Omental fat pad (tissue), 4 donors: ENCODE results near the gene RAB44. TPM values are rescaled to one million over a fixed set of nuclear protein-coding genes. Genes with fewer than 3 reads are reported as not detected.

Experiments used
- ATAC-seq: fragments of 150-250 bp; one replicate; pipeline ENCODE4 v1.9.1; 2016; ENCODE audit warnings: mild to moderate bottlenecking, moderate library complexity; ENCODE audit not compliant: low FRiP score
- DNase-seq: peaks from one replicate; pipeline ENCODE4 v3.0.0-alpha.2; 2019; ENCODE audit warnings: low spot score
- total RNA-seq, 4 donors: library from RNA; depleted of rRNA; stranded (reverse); fragments of >200 nt; gene quantifications; one replicate each; pipeline ENCODE4 v1.1.0, GENCODE V29; 2016
- TF ChIP-seq, protein P1 (sequence below), 3 donors: fragments of 450-650 bp; IDR thresholded peaks; one replicate each; pipeline ENCODE4 v1.5.1; 2016 to 2017; ENCODE audit warnings: antibody characterized with exemption in 3 of 3, mild to moderate bottlenecking in 3 of 3, moderate library complexity in 2 of 3

The RAB44 gene
- total RNA-seq, 4 donors from 2014 or later: 0.19 to 2.4 (median 0.43) TPM

DNA sequence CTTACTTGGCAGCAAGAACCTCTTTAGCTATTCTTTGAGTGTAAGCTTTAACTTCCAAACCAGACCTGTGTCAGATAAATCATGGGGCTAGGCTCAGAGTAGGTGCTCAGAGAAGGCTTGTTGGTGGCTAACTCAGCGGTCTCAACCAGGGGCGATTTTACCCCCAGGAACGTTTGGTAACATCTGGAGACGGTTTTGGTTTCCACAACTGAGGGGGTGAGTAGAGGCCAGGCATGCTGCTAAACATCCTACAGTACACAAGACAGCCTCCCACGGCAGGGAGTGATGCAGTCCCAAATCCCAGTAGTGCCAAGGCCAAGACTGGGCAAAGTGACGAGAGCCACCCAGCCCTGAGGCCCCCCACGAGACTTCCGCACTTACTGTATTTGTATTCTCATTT, 59.2 kb downstream of the RAB44 start:
- TF ChIP-seq, protein P1, sequence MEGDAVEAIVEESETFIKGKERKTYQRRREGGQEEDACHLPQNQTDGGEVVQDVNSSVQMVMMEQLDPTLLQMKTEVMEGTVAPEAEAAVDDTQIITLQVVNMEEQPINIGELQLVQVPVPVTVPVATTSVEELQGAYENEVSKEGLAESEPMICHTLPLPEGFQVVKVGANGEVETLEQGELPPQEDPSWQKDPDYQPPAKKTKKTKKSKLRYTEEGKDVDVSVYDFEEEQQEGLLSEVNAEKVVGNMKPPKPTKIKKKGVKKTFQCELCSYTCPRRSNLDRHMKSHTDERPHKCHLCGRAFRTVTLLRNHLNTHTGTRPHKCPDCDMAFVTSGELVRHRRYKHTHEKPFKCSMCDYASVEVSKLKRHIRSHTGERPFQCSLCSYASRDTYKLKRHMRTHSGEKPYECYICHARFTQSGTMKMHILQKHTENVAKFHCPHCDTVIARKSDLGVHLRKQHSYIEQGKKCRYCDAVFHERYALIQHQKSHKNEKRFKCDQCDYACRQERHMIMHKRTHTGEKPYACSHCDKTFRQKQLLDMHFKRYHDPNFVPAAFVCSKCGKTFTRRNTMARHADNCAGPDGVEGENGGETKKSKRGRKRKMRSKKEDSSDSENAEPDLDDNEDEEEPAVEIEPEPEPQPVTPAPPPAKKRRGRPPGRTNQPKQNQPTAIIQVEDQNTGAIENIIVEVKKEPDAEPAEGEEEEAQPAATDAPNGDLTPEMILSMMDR (IDR thresholded peaks at IDR 0.05): no peak

DNA sequence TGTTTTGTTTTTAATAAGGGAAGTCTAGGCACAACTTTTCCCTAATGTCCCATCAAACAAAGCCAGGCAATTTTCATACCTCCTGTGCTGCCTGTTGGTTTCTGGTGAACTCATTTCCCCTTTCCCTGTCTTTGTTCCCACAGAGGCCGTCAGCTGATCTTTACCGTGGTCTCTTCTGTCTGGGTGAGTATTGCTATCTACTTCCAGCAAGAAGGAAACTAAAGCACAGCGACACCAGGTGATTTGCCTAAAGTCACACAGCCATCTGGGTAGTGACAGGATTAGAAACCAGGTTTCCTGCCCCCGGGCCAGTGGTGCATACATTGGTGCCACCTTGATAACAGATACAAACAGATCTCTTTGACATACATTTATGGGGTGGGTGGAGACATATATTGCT, 59.6 kb downstream of the RAB44 start:
- TF ChIP-seq, protein P1 (IDR thresholded peaks at IDR 0.05): no peak
- no peak for DNase-seq
- no peak for ATAC-seq

More for the DNA sequence above, 59.2 kb downstream of the RAB44 start:
- ATAC-seq: no peak
- no peak for DNase-seq

DNA sequence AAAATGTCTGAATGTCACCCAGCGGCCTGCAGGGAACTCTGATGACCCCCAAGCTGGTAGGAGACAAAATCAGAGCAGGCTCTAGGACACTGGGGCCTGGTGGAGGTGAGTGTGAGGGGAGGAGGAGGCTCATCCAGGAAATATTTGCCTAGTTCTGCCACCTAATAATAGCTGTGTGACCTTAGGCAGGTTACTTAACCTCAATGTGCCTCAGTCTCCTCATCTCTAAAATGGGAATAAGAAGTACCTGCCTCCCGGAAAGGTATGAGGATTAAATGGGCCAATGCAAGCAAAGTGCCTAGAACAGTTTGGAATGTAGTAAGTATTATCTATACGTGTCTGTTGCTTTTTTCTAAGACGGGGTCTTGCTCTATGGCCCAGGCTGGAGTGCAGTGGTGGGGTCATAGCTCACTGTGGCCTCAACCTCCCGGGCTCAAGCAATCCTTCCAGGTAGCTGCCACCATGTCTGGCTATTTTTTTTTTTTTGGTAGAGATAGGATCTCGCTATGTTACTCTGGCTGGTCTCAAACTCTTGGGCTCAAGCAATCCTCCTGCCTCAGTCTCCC, 60.4 kb downstream of the RAB44 start:
- no peak for ATAC-seq
- DNase-seq: no peak
- TF ChIP-seq, protein P1 (IDR thresholded peaks at IDR 0.05): no peak

DNA sequence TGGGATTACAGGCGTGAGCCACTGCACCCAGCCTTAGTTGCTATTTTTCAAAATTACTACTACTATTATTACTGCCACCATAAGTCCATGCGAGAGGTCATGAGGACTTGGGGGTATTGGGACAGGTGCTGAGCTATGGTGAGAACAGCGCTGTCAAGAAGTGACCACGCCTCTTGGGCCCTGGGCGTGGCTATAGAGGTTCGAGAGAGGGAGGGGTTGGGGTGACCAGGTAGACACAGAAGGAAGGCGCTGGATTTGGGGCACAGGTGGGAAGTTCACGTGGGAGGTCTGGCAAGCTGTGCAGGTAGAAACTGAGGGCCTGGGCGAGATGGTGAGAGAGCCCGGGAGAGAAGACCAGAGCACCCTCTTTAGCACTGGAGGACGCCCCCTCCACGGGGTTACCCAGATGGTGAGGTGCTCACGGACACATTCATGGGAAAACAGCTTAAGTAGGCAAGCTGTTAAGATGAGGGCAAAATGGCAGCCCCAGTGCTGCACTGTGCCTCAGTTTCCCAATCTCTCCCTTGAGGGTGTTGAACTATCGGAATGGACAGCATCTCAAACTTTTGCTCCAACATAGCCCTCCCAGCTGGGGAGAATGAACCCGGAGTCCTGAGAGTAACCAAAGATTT, 61.0 kb downstream of the RAB44 start:
- ATAC-seq (no peak), DNase-seq (no peak)
- TF ChIP-seq, protein P1 (IDR thresholded peaks at IDR 0.05): no peak

DNA sequence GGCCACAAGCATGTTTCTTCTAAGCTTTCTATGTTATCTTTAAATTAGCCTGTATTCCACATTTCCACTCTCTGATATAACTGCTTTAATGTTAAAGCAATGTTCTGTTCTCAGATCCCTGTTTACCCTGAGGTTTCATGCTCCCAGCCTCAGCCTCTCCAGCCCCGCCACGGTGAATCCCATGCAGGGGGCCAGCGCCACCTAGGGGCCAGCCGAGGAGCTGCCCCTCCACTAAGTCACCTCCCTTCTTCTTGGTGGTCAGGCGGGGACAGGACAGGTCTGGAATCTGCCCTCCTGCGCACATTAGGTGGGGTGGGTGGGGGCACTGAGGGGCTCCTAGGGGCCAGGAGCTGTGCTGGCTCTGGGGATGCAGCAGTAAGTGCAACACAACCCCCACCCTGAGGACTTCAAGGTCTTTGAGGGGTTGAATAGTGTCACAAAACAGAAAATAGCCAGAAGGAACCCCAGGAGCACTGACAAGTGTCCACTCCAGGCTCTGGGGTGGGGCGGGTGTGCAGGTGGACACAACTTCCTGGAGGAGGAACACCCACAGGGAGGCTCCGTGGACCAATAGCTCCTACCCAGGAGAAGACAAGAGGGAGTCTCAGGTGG, 61.6 kb downstream of the RAB44 start:
- DNase-seq (peak; percentile 59), ATAC-seq (peak; percentile 76)

DNA sequence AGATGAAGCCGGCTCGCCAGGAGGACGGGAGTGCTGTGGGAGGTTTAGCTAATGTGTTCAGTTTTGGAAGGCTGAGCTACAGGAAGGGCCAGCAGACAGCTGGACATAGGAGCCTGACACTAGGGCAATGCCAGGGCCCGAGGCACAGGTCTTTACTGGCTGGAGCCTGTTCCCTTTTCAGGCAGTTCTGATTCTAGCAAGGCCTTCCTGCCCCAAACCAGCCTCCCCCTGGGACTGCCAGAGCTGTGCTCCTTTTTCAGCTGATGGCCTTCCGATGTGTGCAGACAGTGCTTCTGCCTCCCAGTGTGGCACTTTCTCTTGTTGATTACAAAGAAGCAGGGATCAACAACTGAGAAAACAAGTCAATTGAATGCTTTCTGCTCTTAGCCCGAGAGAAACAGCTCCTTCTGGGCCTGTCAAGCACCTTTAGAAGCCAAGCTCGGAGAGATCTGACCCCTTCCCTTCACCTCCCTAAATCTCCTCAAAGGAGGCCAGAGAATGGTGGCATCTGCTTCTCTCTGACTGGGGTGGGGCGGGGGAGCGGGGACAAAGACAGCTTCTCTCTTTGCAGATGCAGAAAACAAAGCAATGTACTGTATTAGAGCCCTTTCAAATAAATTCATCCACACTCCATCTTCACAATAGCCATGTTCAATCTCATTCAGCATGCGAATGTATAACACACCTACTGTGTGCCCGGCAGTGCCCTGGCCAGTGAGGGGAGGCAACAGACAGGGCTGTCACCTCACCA, 63.2 kb downstream of the RAB44 start:
- ATAC-seq (no peak), DNase-seq (no peak)
- TF ChIP-seq, protein P1 (IDR thresholded peaks at IDR 0.05): no peak

More for the DNA sequence above, 61.6 kb downstream of the RAB44 start:
- TF ChIP-seq, protein P1 (IDR thresholded peaks at IDR 0.05): peak in 2 of 3 donors; percentile 53 to 58
